IMR-90 (cell line): Measurements from ENCODE around the gene THRB. TPM values are rescaled to one million over a fixed set of nuclear protein-coding genes. Genes with fewer than 3 reads are reported as not detected.

Source experiments
- ATAC-seq: fragments of 200-7000 bp; cut with Tn5 transposase; 2 replicates; pipeline ENCODE4 v1.9.1; 2020; ENCODE audit warnings: low read depth, mild to moderate bottlenecking, moderate library complexity
- BruUV-seq: library from RNA; stranded (reverse); fragments of 400-500 nt; replicated peaks from 2 replicates; lab custom pipeline; 2021; lab: Mats Ljungman, UMichigan
- CTCF ChIA-PET: fragments of 300-600 bp; formaldehyde crosslinking; extraction: SDS; loops from one replicate; lab custom pipeline; 2021; ENCODE audit warnings: antibody characterized with exemption; lab: Yijun Ruan, JAX
- POLR2A ChIA-PET: fragments of 300-600 bp; sonication (Branson Sonifier 250); formaldehyde crosslinking; loops from one replicate; lab custom pipeline; 2022; ENCODE audit warnings: antibody characterized with exemption; ENCODE audit not compliant: unreplicated experiment; lab: Charles Lee
- DNase-seq: peaks from one replicate; pipeline ENCODE4 v3.0.0; 2013
- H2AFZ ChIP-seq: replicated peaks from 2 replicates; pipeline ENCODE3; 2013; ENCODE audit warnings: low read length, mild to moderate bottlenecking; ENCODE audit not compliant: poor library complexity
- H2AK5ac ChIP-seq: 2 replicates; pipeline ENCODE4 v1.6.1; 2013; ENCODE audit warnings: low read depth, low read length, inconsistent platforms
- H2AK9ac ChIP-seq: replicated peaks from 2 replicates; pipeline ENCODE3; 2013; ENCODE audit warnings: mild to moderate bottlenecking, low read depth, low read length, moderate library complexity; ENCODE audit not compliant: poor library complexity
- H2BK120ac ChIP-seq: 2 replicates; pipeline ENCODE4 v1.6.1; 2013; ENCODE audit warnings: low read depth, low read length, inconsistent platforms
- H2BK15ac ChIP-seq: 3 replicates; pipeline ENCODE4 v1.6.1; 2013; ENCODE audit warnings: low read depth, low read length, inconsistent platforms
- H2BK20ac ChIP-seq: 2 replicates; pipeline ENCODE4 v1.6.1; 2013; ENCODE audit warnings: low read depth, mild to moderate bottlenecking, inconsistent platforms, low read length, moderate library complexity
- H2BK5ac ChIP-seq: 2 replicates; pipeline ENCODE4 v1.6.1; 2013; ENCODE audit warnings: mild to moderate bottlenecking, low read depth, low read length, inconsistent platforms; ENCODE audit not compliant: poor library complexity, severe bottlenecking
- H3K14ac ChIP-seq: replicated peaks from 2 replicates; pipeline ENCODE4 v1.6.1; 2013; ENCODE audit warnings: low read depth, low read length, inconsistent platforms
- H3K18ac ChIP-seq: 2 replicates; pipeline ENCODE4 v1.6.1; 2013; ENCODE audit warnings: low read depth, low read length, control low read depth
- H3K23ac ChIP-seq: 2 replicates; pipeline ENCODE4 v1.6.1; 2013; ENCODE audit warnings: low read depth, low read length, inconsistent platforms
- H3K27ac ChIP-seq: 2 replicates; pipeline ENCODE4 v1.5.1; 2013; ENCODE audit warnings: mild to moderate bottlenecking, control low read depth, low read length; ENCODE audit not compliant: insufficient read depth
- H3K27me3 ChIP-seq: 2 replicates; pipeline ENCODE4 v1.6.1; 2013; ENCODE audit warnings: low read length; ENCODE audit not compliant: control insufficient read depth, insufficient read depth
- H3K36me3 ChIP-seq: 2 replicates; pipeline ENCODE4 v1.6.1; 2013; ENCODE audit warnings: low read length, mixed read lengths; ENCODE audit not compliant: control insufficient read depth, insufficient read depth
- H3K4ac ChIP-seq: 2 replicates; pipeline ENCODE4 v1.6.1; 2013; ENCODE audit warnings: low read depth, low read length, inconsistent platforms
- H3K4me1 ChIP-seq: 2 replicates; pipeline ENCODE4 v1.6.1; 2013; ENCODE audit warnings: low read length, mixed read lengths; ENCODE audit not compliant: control insufficient read depth, insufficient read depth
- H3K4me2 ChIP-seq: 2 replicates; pipeline ENCODE4 v1.6.1; 2013; ENCODE audit warnings: low read depth, mild to moderate bottlenecking, control low read depth, low read length, moderate library complexity
- H3K4me3 ChIP-seq: 2 replicates; pipeline ENCODE4 v1.5.1; 2013; ENCODE audit warnings: low read depth, mild to moderate bottlenecking, control low read depth, low read length, moderate library complexity; ENCODE audit not compliant: insufficient read depth
- H3K56ac ChIP-seq: 2 replicates; pipeline ENCODE4 v1.6.1; 2013; ENCODE audit warnings: low read length, inconsistent platforms; ENCODE audit not compliant: insufficient read depth; ENCODE audit errors: extremely low read depth
- H3K79me1 ChIP-seq, 2 experiments: 2 replicates each; pipeline ENCODE4 v1.6.1; 2013; ENCODE audit warnings: low read length in 2 of 2, inconsistent platforms in 1 of 2, low read depth in 1 of 2
- H3K9ac ChIP-seq: 2 replicates; pipeline ENCODE4 v1.6.1; 2013; ENCODE audit warnings: low read depth, low read length, control low read depth
- H3K9me1 ChIP-seq: 2 replicates; pipeline ENCODE4 v1.6.1; 2013; ENCODE audit warnings: low read length, inconsistent platforms; ENCODE audit not compliant: insufficient read depth
- H3K9me3 ChIP-seq: 2 replicates; pipeline ENCODE4 v1.6.1; 2013; ENCODE audit warnings: low read length; ENCODE audit not compliant: control insufficient read depth, insufficient read depth
- H4K20me1 ChIP-seq: 2 replicates; pipeline ENCODE4 v1.6.1; 2013; ENCODE audit warnings: low read length, inconsistent platforms; ENCODE audit not compliant: insufficient read depth
- H4K5ac ChIP-seq: 2 replicates; pipeline ENCODE4 v1.6.1; 2013; ENCODE audit warnings: mild to moderate bottlenecking, low read depth, low read length, control low read depth
- H4K8ac ChIP-seq, 2 experiments: 2 replicates each; pipeline ENCODE4 v1.6.1; 2013; ENCODE audit warnings: low read depth in 2 of 2, low read length in 2 of 2, control low read depth in 1 of 2, inconsistent platforms in 1 of 2
- H4K91ac ChIP-seq: 2 replicates; pipeline ENCODE4 v1.6.1; 2013; ENCODE audit warnings: low read depth, low read length, inconsistent platforms; ENCODE audit not compliant: insufficient read depth
- BHLHE40 ChIP-seq: fragments of 150-350 bp; IDR thresholded peaks from 2 replicates; pipeline ENCODE4 v1.6.1; 2016; ENCODE audit warnings: mild to moderate bottlenecking, low read depth, low read length
- CTCF ChIP-seq: conservative IDR thresholded peaks from 2 replicates; pipeline ENCODE4 v1.5.1; 2012; ENCODE audit warnings: mild to moderate bottlenecking, low read depth, low read length, improper control_type of control experiment
- ELK1 ChIP-seq: fragments of 150-350 bp; IDR thresholded peaks from 2 replicates; pipeline ENCODE4 v1.6.1; 2016; ENCODE audit warnings: low read depth, mild to moderate bottlenecking, low read length, moderate library complexity, borderline replicate concordance
- FOS ChIP-seq: fragments of 150-350 bp; IDR thresholded peaks from 2 replicates; pipeline ENCODE4 v1.6.1; 2016; ENCODE audit warnings: low read depth, low read length
- MAFK ChIP-seq: IDR thresholded peaks from 2 replicates; pipeline ENCODE4 v1.6.1; 2012; ENCODE audit warnings: low read depth, low read length, improper control_type of control experiment
- RAD21 ChIP-seq: IDR thresholded peaks from 2 replicates; pipeline ENCODE4 v1.6.1; 2012; ENCODE audit warnings: low read length, improper control_type of control experiment
- RCOR1 ChIP-seq: IDR thresholded peaks from 2 replicates; pipeline ENCODE4 v1.6.1; 2012; ENCODE audit warnings: mild to moderate bottlenecking, low read length, improper control_type of control experiment; ENCODE audit not compliant: insufficient replicate concordance
- SMC3 ChIP-seq: fragments of 150-350 bp; IDR thresholded peaks from 2 replicates; pipeline ENCODE4 v1.6.1; 2016; ENCODE audit warnings: low read depth, mild to moderate bottlenecking, antibody characterized with exemption, low read length, moderate library complexity
- dilution Hi-C: fragments of 300-500 bp; cut with HindIII; formaldehyde crosslinking; loops from one replicate; pipeline ENCODE4 v1.14.3; 2018; ENCODE audit warnings: low sequenced_read_pairs; ENCODE audit not compliant: unreplicated experiment
- in situ Hi-C: fragments of 300-500 bp; cut with MboI; formaldehyde crosslinking; loops from 3 replicates; pipeline ENCODE4 v1.14.3; 2019; ENCODE audit warnings: low sequenced_read_pairs, inconsistent platforms, mixed read lengths
- intact Hi-C: fragments of 100-400 bp; cut with micrococcal nuclease; formaldehyde crosslinking; loops from 2 replicates; pipeline ENCODE4 v1.10.0; 2022
- polyA plus RNA-seq, 3 experiments: library from polyadenylated mRNA; depleted of rRNA; stranded (reverse); fragments of >200 nt; gene quantifications; 2 replicates each; pipeline ENCODE4 v1.2.3, GENCODE V29; 2012; ENCODE audit warnings: low replicate concordance in 1 of 3
- total RNA-seq: library from RNA; depleted of rRNA; stranded (reverse); fragments of >200 nt; gene quantifications from 2 replicates; pipeline ENCODE4 v1.2.3, GENCODE V29; 2012

The THRB gene
- total and polyA plus RNA-seq, 2 of the 4 experiments (the other 2 are of a cell fraction) = under 0.01 TPM; not detected in 1

- no peaks in the 10 kb centered on the region for H3K9me1 ChIP-seq
- no peak overlapping the region for H2BK20ac ChIP-seq
- no peak overlapping the region for H3K14ac ChIP-seq
- H3K27me3 ChIP-seq = no peaks in the 10 kb centered on the region
- no peak overlapping the region for H2AK9ac ChIP-seq
- H2AFZ ChIP-seq = no peak overlapping the region
- H3K18ac ChIP-seq = no peak overlapping the region
- intact Hi-C loops = no loop called here
- dilution Hi-C loops = no loop called here
- ATAC-seq (no peak), DNase-seq (no peak)
- H3K36me3 ChIP-seq = no peaks in the 10 kb centered on the region
- H3K4me2 ChIP-seq = no peak overlapping the region
- ChIA-PET POLR2A (no interaction called here), CTCF (no interaction called here)
- no peak overlapping the region for H2BK5ac ChIP-seq
- no peak overlapping the region for H4K8ac ChIP-seq
- H2BK120ac ChIP-seq = no peak overlapping the region
- no peak overlapping the region for H4K5ac ChIP-seq
- H3K56ac ChIP-seq = no peak overlapping the region
- H2AK5ac ChIP-seq = no peak overlapping the region
- no peaks in the 10 kb centered on the region for H3K79me1 ChIP-seq
- H4K91ac ChIP-seq = no peak overlapping the region
- no peak overlapping the region for H3K23ac ChIP-seq
- in situ Hi-C loops = no loop called here
- H3K9me3 ChIP-seq = no peaks in the 10 kb centered on the region
- H3K27ac ChIP-seq = no peak overlapping the region
- BruUV-seq = no TSS peak
- no peak overlapping the region for H3K4ac ChIP-seq
- TF ChIP-seq RCOR1 = no peak
- TF ChIP-seq CTCF = no peak
- TF ChIP-seq FOS = no peak
- no peak for TF ChIP-seq MAFK
- no peak for TF ChIP-seq RAD21
- TF ChIP-seq SMC3 = no peak
- no peak for TF ChIP-seq BHLHE40
- no peak for TF ChIP-seq ELK1
- no peaks in the 10 kb centered on the region for H4K20me1 ChIP-seq
- H2BK15ac ChIP-seq = no peak overlapping the region
- no peak overlapping the region for H3K4me3 ChIP-seq
- no peaks in the 10 kb centered on the region for H3K4me1 ChIP-seq
- H3K9ac ChIP-seq = no peak overlapping the region
Measured at GRCh38 chr3:24480497-24480896, 14.2 kb downstream of the THRB start.
